IMR-90 (cell line): ENCODE results near the gene SEC22A. TPM values are rescaled to one million over a fixed set of nuclear protein-coding genes. Genes with fewer than 3 reads are reported as not detected.

ENCODE experiments used
- ATAC-seq: fragments of 200-7000 bp; cut with Tn5 transposase; 2 replicates; pipeline ENCODE4 v1.9.1; 2020; ENCODE audit warnings: low read depth, mild to moderate bottlenecking, moderate library complexity
- BruUV-seq: library from RNA; stranded (reverse); fragments of 400-500 nt; replicated peaks from 2 replicates; lab custom pipeline; 2021; lab: Mats Ljungman, UMichigan
- CTCF ChIA-PET: fragments of 300-600 bp; formaldehyde crosslinking; extraction: SDS; loops from one replicate; lab custom pipeline; 2021; ENCODE audit warnings: antibody characterized with exemption; lab: Yijun Ruan, JAX
- POLR2A ChIA-PET: fragments of 300-600 bp; sonication (Branson Sonifier 250); formaldehyde crosslinking; loops from one replicate; lab custom pipeline; 2022; ENCODE audit warnings: antibody characterized with exemption; ENCODE audit not compliant: unreplicated experiment; lab: Charles Lee
- DNase-seq: peaks from one replicate; pipeline ENCODE4 v3.0.0; 2013
- H2AFZ ChIP-seq: replicated peaks from 2 replicates; pipeline ENCODE3; 2013; ENCODE audit warnings: low read length, mild to moderate bottlenecking; ENCODE audit not compliant: poor library complexity
- H2AK5ac ChIP-seq: 2 replicates; pipeline ENCODE4 v1.6.1; 2013; ENCODE audit warnings: low read depth, low read length, inconsistent platforms
- H2AK9ac ChIP-seq: replicated peaks from 2 replicates; pipeline ENCODE3; 2013; ENCODE audit warnings: mild to moderate bottlenecking, low read depth, low read length, moderate library complexity; ENCODE audit not compliant: poor library complexity
- H2BK120ac ChIP-seq: 2 replicates; pipeline ENCODE4 v1.6.1; 2013; ENCODE audit warnings: low read depth, low read length, inconsistent platforms
- H2BK15ac ChIP-seq: 3 replicates; pipeline ENCODE4 v1.6.1; 2013; ENCODE audit warnings: low read depth, low read length, inconsistent platforms
- H2BK20ac ChIP-seq: 2 replicates; pipeline ENCODE4 v1.6.1; 2013; ENCODE audit warnings: low read depth, mild to moderate bottlenecking, inconsistent platforms, low read length, moderate library complexity
- H2BK5ac ChIP-seq: 2 replicates; pipeline ENCODE4 v1.6.1; 2013; ENCODE audit warnings: mild to moderate bottlenecking, low read depth, low read length, inconsistent platforms; ENCODE audit not compliant: poor library complexity, severe bottlenecking
- H3K14ac ChIP-seq: replicated peaks from 2 replicates; pipeline ENCODE4 v1.6.1; 2013; ENCODE audit warnings: low read depth, low read length, inconsistent platforms
- H3K18ac ChIP-seq: 2 replicates; pipeline ENCODE4 v1.6.1; 2013; ENCODE audit warnings: low read depth, low read length, control low read depth
- H3K23ac ChIP-seq: 2 replicates; pipeline ENCODE4 v1.6.1; 2013; ENCODE audit warnings: low read depth, low read length, inconsistent platforms
- H3K27ac ChIP-seq: 2 replicates; pipeline ENCODE4 v1.5.1; 2013; ENCODE audit warnings: mild to moderate bottlenecking, control low read depth, low read length; ENCODE audit not compliant: insufficient read depth
- H3K27me3 ChIP-seq: 2 replicates; pipeline ENCODE4 v1.6.1; 2013; ENCODE audit warnings: low read length; ENCODE audit not compliant: control insufficient read depth, insufficient read depth
- H3K36me3 ChIP-seq: 2 replicates; pipeline ENCODE4 v1.6.1; 2013; ENCODE audit warnings: low read length, mixed read lengths; ENCODE audit not compliant: control insufficient read depth, insufficient read depth
- H3K4ac ChIP-seq: 2 replicates; pipeline ENCODE4 v1.6.1; 2013; ENCODE audit warnings: low read depth, low read length, inconsistent platforms
- H3K4me1 ChIP-seq: 2 replicates; pipeline ENCODE4 v1.6.1; 2013; ENCODE audit warnings: low read length, mixed read lengths; ENCODE audit not compliant: control insufficient read depth, insufficient read depth
- H3K4me2 ChIP-seq: 2 replicates; pipeline ENCODE4 v1.6.1; 2013; ENCODE audit warnings: low read depth, mild to moderate bottlenecking, control low read depth, low read length, moderate library complexity
- H3K4me3 ChIP-seq: 2 replicates; pipeline ENCODE4 v1.5.1; 2013; ENCODE audit warnings: low read depth, mild to moderate bottlenecking, control low read depth, low read length, moderate library complexity; ENCODE audit not compliant: insufficient read depth
- H3K56ac ChIP-seq: 2 replicates; pipeline ENCODE4 v1.6.1; 2013; ENCODE audit warnings: low read length, inconsistent platforms; ENCODE audit not compliant: insufficient read depth; ENCODE audit errors: extremely low read depth
- H3K79me1 ChIP-seq, 2 experiments: 2 replicates each; pipeline ENCODE4 v1.6.1; 2013; ENCODE audit warnings: low read length in 2 of 2, inconsistent platforms in 1 of 2, low read depth in 1 of 2
- H3K9ac ChIP-seq: 2 replicates; pipeline ENCODE4 v1.6.1; 2013; ENCODE audit warnings: low read depth, low read length, control low read depth
- H3K9me1 ChIP-seq: 2 replicates; pipeline ENCODE4 v1.6.1; 2013; ENCODE audit warnings: low read length, inconsistent platforms; ENCODE audit not compliant: insufficient read depth
- H3K9me3 ChIP-seq: 2 replicates; pipeline ENCODE4 v1.6.1; 2013; ENCODE audit warnings: low read length; ENCODE audit not compliant: control insufficient read depth, insufficient read depth
- H4K20me1 ChIP-seq: 2 replicates; pipeline ENCODE4 v1.6.1; 2013; ENCODE audit warnings: low read length, inconsistent platforms; ENCODE audit not compliant: insufficient read depth
- H4K5ac ChIP-seq: 2 replicates; pipeline ENCODE4 v1.6.1; 2013; ENCODE audit warnings: mild to moderate bottlenecking, low read depth, low read length, control low read depth
- H4K8ac ChIP-seq, 2 experiments: 2 replicates each; pipeline ENCODE4 v1.6.1; 2013; ENCODE audit warnings: low read depth in 2 of 2, low read length in 2 of 2, control low read depth in 1 of 2, inconsistent platforms in 1 of 2
- H4K91ac ChIP-seq: 2 replicates; pipeline ENCODE4 v1.6.1; 2013; ENCODE audit warnings: low read depth, low read length, inconsistent platforms; ENCODE audit not compliant: insufficient read depth
- BHLHE40 ChIP-seq: fragments of 150-350 bp; IDR thresholded peaks from 2 replicates; pipeline ENCODE4 v1.6.1; 2016; ENCODE audit warnings: mild to moderate bottlenecking, low read depth, low read length
- CEBPB ChIP-seq: IDR thresholded peaks from 2 replicates; pipeline ENCODE4 v1.6.1; 2012; ENCODE audit warnings: low read depth, low read length, improper control_type of control experiment
- CHD1 ChIP-seq: IDR thresholded peaks from 2 replicates; pipeline ENCODE4 v1.6.1; 2012; ENCODE audit warnings: low read depth, low read length, improper control_type of control experiment
- ELK1 ChIP-seq: fragments of 150-350 bp; IDR thresholded peaks from 2 replicates; pipeline ENCODE4 v1.6.1; 2016; ENCODE audit warnings: low read depth, mild to moderate bottlenecking, low read length, moderate library complexity, borderline replicate concordance
- MAFK ChIP-seq: IDR thresholded peaks from 2 replicates; pipeline ENCODE4 v1.6.1; 2012; ENCODE audit warnings: low read depth, low read length, improper control_type of control experiment
- MAZ ChIP-seq: IDR thresholded peaks from 2 replicates; pipeline ENCODE4 v1.6.1; 2012; ENCODE audit warnings: low read depth, mild to moderate bottlenecking, low read length, improper control_type of control experiment, moderate library complexity, borderline replicate concordance
- MXI1 ChIP-seq: IDR thresholded peaks from 2 replicates; pipeline ENCODE4 v1.6.1; 2012; ENCODE audit warnings: low read depth, mild to moderate bottlenecking, low read length, moderate library complexity, borderline replicate concordance
- NFE2L2 ChIP-seq: fragments of 150-350 bp; IDR thresholded peaks from 2 replicates; pipeline ENCODE4 v1.6.1; 2016; ENCODE audit warnings: low read depth, mild to moderate bottlenecking, low read length
- POLR2A ChIP-seq: IDR thresholded peaks from 2 replicates; pipeline ENCODE4 v1.6.1; 2012; ENCODE audit warnings: mild to moderate bottlenecking, low read depth, low read length
- RAD21 ChIP-seq: IDR thresholded peaks from 2 replicates; pipeline ENCODE4 v1.6.1; 2012; ENCODE audit warnings: low read length, improper control_type of control experiment
- RCOR1 ChIP-seq: IDR thresholded peaks from 2 replicates; pipeline ENCODE4 v1.6.1; 2012; ENCODE audit warnings: mild to moderate bottlenecking, low read length, improper control_type of control experiment; ENCODE audit not compliant: insufficient replicate concordance
- RFX5 ChIP-seq: IDR thresholded peaks from 2 replicates; pipeline ENCODE4 v1.8.0; 2012; ENCODE audit warnings: low read depth, mild to moderate bottlenecking, low read length, moderate library complexity
- SMC3 ChIP-seq: fragments of 150-350 bp; IDR thresholded peaks from 2 replicates; pipeline ENCODE4 v1.6.1; 2016; ENCODE audit warnings: low read depth, mild to moderate bottlenecking, antibody characterized with exemption, low read length, moderate library complexity
- USF2 ChIP-seq: fragments of 150-350 bp; IDR thresholded peaks from 2 replicates; pipeline ENCODE4 v1.6.1; 2017; ENCODE audit warnings: mild to moderate bottlenecking, antibody characterized with exemption, low read length, low read depth
- WGBS, 2 experiments: methylation state at CpG; one replicate each; pipeline versions ENCODE4 v1.1.5 to v1.1.7; 2013; ENCODE audit warnings: missing lambda C conversion rate in 2 of 2; ENCODE audit not compliant: insufficient read length in 1 of 2; ENCODE audit errors: extremely low coverage in 2 of 2; 5-methylcytosine and 5-hydroxymethylcytosine counted together
- dilution Hi-C: fragments of 300-500 bp; cut with HindIII; formaldehyde crosslinking; loops from one replicate; pipeline ENCODE4 v1.14.3; 2018; ENCODE audit warnings: low sequenced_read_pairs; ENCODE audit not compliant: unreplicated experiment
- in situ Hi-C: fragments of 300-500 bp; cut with MboI; formaldehyde crosslinking; loops from 3 replicates; pipeline ENCODE4 v1.14.3; 2019; ENCODE audit warnings: low sequenced_read_pairs, inconsistent platforms, mixed read lengths
- intact Hi-C: fragments of 100-400 bp; cut with micrococcal nuclease; formaldehyde crosslinking; loops from 2 replicates; pipeline ENCODE4 v1.10.0; 2022
- polyA plus RNA-seq, 3 experiments: library from polyadenylated mRNA; depleted of rRNA; stranded (reverse); fragments of >200 nt; gene quantifications; 2 replicates each; pipeline ENCODE4 v1.2.3, GENCODE V29; 2012; ENCODE audit warnings: low replicate concordance in 1 of 3
- total RNA-seq: library from RNA; depleted of rRNA; stranded (reverse); fragments of >200 nt; gene quantifications from 2 replicates; pipeline ENCODE4 v1.2.3, GENCODE V29; 2012
- TF ChIP-seq, protein P1 (sequence below): conservative IDR thresholded peaks from 2 replicates; pipeline ENCODE4 v1.5.1; 2012; ENCODE audit warnings: mild to moderate bottlenecking, low read depth, low read length, improper control_type of control experiment

Gene SEC22A
- total and polyA plus RNA-seq, 2 of the 4 experiments (the other 2 are of a cell fraction), result 17.5 to 36.0 TPM

DNA sequence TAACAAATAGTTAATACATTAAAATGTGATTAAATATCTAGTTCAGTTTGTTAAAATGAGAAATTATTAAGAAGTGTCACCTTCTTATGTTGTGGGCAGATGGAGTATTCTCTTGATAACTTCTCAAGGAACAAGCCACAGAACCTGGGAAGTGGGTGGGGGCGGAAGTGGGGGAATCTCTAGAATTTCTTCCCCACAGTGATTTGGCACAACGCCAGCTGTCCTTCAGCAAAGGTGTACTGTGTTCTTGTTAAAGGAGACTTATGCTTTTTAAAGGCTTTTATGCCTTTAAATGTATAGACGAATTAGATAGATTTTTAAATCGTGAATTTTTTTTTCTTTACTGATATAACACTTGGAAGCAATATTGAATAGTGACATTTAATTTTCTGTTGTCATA lies 42.4 kb downstream of the SEC22A start:
- Histone ChIP-seq H3K23ac (no peak overlapping the region), H3K9ac (no peak overlapping the region), H2AFZ (no peak overlapping the region), H3K9me1 (0 out of 2 replicates have a peak, but pooled peaks cover 3% of the 10 kb centered on the region), H3K27me3 (no peaks in the 10 kb centered on the region), H3K56ac (no peak overlapping the region), H3K4me3 (no peak overlapping the region), H3K27ac (no peak overlapping the region), H3K18ac (no peak overlapping the region), H4K91ac (no peak overlapping the region), H3K79me1 (peaks cover 4 to 6% of the 10 kb centered on the region in 2 experiments), H3K4me1 (peaks cover 1% of the 10 kb centered on the region; the same call in 1 of the 2 replicates), H2BK5ac (no peak overlapping the region), H2BK20ac (no peak overlapping the region), H2AK5ac (no peak overlapping the region), H3K14ac (no peak overlapping the region), H3K4ac (no peak overlapping the region), H2BK120ac (no peak overlapping the region), H4K5ac (no peak overlapping the region), H3K9me3 (no peaks in the 10 kb centered on the region), H4K8ac (no peak overlapping the region), H3K36me3 (peaks cover 5% of the 10 kb centered on the region; the same call in 1 of the 2 replicates), H2AK9ac (no peak overlapping the region), H2BK15ac (no peak overlapping the region), H3K4me2 (no peak overlapping the region), H4K20me1 (peaks cover 3% of the 10 kb centered on the region; the same call in 1 of the 2 replicates)
- intact Hi-C loops, result no loop called here
- dilution Hi-C loops, result no loop called here
- CTCF ChIA-PET, result no interaction called here
- no peak for DNase-seq
- no CpG with 5 or more reads among the region's 4 CpGs for WGBS, 2 experiments
- ATAC-seq, result no peak
- in situ Hi-C loops, result no loop called here
- no TSS peak for BruUV-seq
- TF ChIP-seq MAFK (no peak), ELK1 (no peak), CEBPB (no peak), MAZ (no peak), CHD1 (no peak), MXI1 (no peak), NFE2L2 (no peak), POLR2A (no peak), USF2 (no peak), RFX5 (no peak), SMC3 (no peak), RAD21 (no peak), RCOR1 (no peak), BHLHE40 (no peak)
- TF ChIP-seq, protein P1, sequence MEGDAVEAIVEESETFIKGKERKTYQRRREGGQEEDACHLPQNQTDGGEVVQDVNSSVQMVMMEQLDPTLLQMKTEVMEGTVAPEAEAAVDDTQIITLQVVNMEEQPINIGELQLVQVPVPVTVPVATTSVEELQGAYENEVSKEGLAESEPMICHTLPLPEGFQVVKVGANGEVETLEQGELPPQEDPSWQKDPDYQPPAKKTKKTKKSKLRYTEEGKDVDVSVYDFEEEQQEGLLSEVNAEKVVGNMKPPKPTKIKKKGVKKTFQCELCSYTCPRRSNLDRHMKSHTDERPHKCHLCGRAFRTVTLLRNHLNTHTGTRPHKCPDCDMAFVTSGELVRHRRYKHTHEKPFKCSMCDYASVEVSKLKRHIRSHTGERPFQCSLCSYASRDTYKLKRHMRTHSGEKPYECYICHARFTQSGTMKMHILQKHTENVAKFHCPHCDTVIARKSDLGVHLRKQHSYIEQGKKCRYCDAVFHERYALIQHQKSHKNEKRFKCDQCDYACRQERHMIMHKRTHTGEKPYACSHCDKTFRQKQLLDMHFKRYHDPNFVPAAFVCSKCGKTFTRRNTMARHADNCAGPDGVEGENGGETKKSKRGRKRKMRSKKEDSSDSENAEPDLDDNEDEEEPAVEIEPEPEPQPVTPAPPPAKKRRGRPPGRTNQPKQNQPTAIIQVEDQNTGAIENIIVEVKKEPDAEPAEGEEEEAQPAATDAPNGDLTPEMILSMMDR, result no peak
- POLR2A ChIA-PET, result no interaction called here
